ENCODE data around the gene SSTR3.

The SSTR3 gene

DNA sequence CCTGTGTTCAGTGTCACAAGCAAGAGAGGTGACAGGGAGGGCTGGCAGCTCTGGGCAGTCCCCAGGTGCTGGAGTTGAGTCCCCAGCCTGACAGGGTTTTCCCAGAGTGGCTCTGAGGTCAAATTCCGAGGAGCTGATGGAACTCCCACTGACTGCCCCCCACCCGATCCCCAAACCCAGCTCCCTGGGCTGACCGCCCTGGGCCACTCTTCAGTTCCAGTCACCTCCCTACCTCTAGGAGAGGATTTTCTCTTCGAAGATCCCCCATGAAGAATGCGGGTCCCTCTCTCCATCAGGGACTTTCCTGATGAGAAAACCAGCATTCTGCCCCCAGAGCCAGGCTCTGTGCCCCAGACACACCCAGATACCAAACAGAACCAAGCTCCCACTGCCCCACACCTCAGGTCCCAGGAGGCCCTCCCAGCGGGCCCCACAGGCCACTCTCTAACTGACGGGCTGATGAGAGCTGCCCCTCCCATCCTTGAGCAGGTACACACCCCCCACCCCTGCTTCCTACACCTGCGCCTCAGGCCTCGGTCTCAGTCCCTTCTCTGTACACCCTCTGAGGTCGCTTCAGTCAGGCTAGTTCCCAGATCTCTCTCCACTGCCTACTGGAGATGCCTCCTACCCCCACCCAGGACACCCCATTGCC is 43.9 kb upstream of the SSTR3 start:
- Histone ChIP-seq H3K36me3 (ENCODE audit: control insufficient read depth, low read length) (no peaks in the 10 kb centered on the region), H3K4me2 (ENCODE audit: low read length) (no peak overlapping the region), H4K20me1 (ENCODE audit: control insufficient read depth, insufficient read depth, low read depth, low read length) (no peaks in the 10 kb centered on the region), H3K9me2 (replicated peaks; ENCODE audit: control insufficient read depth, low read length) (no peaks in the 10 kb centered on the region), H3K27ac (ENCODE audit: low read depth, low read length) (no peak overlapping the region), H3K27me3 (ENCODE audit: control insufficient read depth, low read length) (peaks cover 18% of the 10 kb centered on the region), H3K9me3 (ENCODE audit: control insufficient read depth, insufficient read depth, low read length) (no peaks in the 10 kb centered on the region), H3K79me2 (ENCODE audit: control insufficient read depth, low read length) (no peaks in the 10 kb centered on the region), H3F3A (ENCODE audit: control insufficient read depth, insufficient read depth) (peaks cover 8% of the 10 kb centered on the region; the same call in 1 of the 2 replicates), H3K4me1 (ENCODE audit: control insufficient read depth, low read length) (peaks cover 32% of the 10 kb centered on the region), H3K4me3 (ENCODE audit: low read length) (no peak overlapping the region)
- no peak for TF ChIP-seq EZH2phosphoT487 (IDR thresholded peaks at IDR 0.05; ENCODE audit: borderline replicate concordance, low read length)
- no peak for TF ChIP-seq CTCF (IDR thresholded peaks at IDR 0.05; ENCODE audit: low read depth, low read length, poor library complexity, severe bottlenecking)

- TF ChIP-seq EZH2phosphoT487 (IDR thresholded peaks at IDR 0.05; ENCODE audit: borderline replicate concordance, low read length), result no peak
- no peak for TF ChIP-seq CTCF (IDR thresholded peaks at IDR 0.05; ENCODE audit: low read depth, low read length, poor library complexity, severe bottlenecking)
- Histone ChIP-seq H3F3A (ENCODE audit: control insufficient read depth, insufficient read depth) (peaks cover 8% of the 10 kb centered on the region; the same call in 1 of the 2 replicates), H3K9me3 (ENCODE audit: control insufficient read depth, insufficient read depth, low read length) (no peaks in the 10 kb centered on the region), H3K4me1 (ENCODE audit: control insufficient read depth, low read length) (peaks cover 29% of the 10 kb centered on the region), H3K4me3 (ENCODE audit: low read length) (no peak overlapping the region), H3K36me3 (ENCODE audit: control insufficient read depth, low read length) (no peaks in the 10 kb centered on the region), H3K4me2 (ENCODE audit: low read length) (no peak overlapping the region), H3K27ac (ENCODE audit: low read depth, low read length) (no peak overlapping the region), H4K20me1 (ENCODE audit: control insufficient read depth, insufficient read depth, low read depth, low read length) (no peaks in the 10 kb centered on the region), H3K79me2 (ENCODE audit: control insufficient read depth, low read length) (no peaks in the 10 kb centered on the region), H3K27me3 (ENCODE audit: control insufficient read depth, low read length) (peaks cover 18% of the 10 kb centered on the region), H3K9me2 (replicated peaks; ENCODE audit: control insufficient read depth, low read length) (no peaks in the 10 kb centered on the region)
Observed at GRCh38 chr22:37255558-37256006, 43.3 kb upstream of the SSTR3 start.

- Histone ChIP-seq H3K27me3 (ENCODE audit: control insufficient read depth, low read length) (peaks cover 12% of the 10 kb centered on the region), H3K4me1 (ENCODE audit: control insufficient read depth, low read length) (peaks cover 29% of the 10 kb centered on the region), H3K9me2 (replicated peaks; ENCODE audit: control insufficient read depth, low read length) (no peaks in the 10 kb centered on the region), H3K4me3 (ENCODE audit: low read length) (no peak overlapping the region), H3K79me2 (ENCODE audit: control insufficient read depth, low read length) (no peaks in the 10 kb centered on the region), H3K4me2 (ENCODE audit: low read length) (no peak overlapping the region), H3K9me3 (ENCODE audit: control insufficient read depth, insufficient read depth, low read length) (no peaks in the 10 kb centered on the region), H4K20me1 (ENCODE audit: control insufficient read depth, insufficient read depth, low read depth, low read length) (no peaks in the 10 kb centered on the region), H3K27ac (ENCODE audit: low read depth, low read length) (no peak overlapping the region), H3K36me3 (ENCODE audit: control insufficient read depth, low read length) (no peaks in the 10 kb centered on the region), H3F3A (ENCODE audit: control insufficient read depth, insufficient read depth) (peaks cover 8% of the 10 kb centered on the region; the same call in 1 of the 2 replicates)
- TF ChIP-seq CTCF (IDR thresholded peaks at IDR 0.05; ENCODE audit: low read depth, low read length, poor library complexity, severe bottlenecking), result no peak
- TF ChIP-seq EZH2phosphoT487 (IDR thresholded peaks at IDR 0.05; ENCODE audit: borderline replicate concordance, low read length), result no peak
Observed at GRCh38 chr22:37254867-37255233, 42.6 kb upstream of the SSTR3 start.

Measured in DOHH2 (cell line).